OCI-LY1 (cell line): ENCODE results near the gene FSTL5.

ENCODE experiments used
- CTCF ChIP-seq: fragments of 200-600 bp; sonication (generic), shearing (Covaris generic); IDR thresholded peaks from 2 replicates; pipeline ENCODE4 v1.5.1; 2017; ENCODE audit warnings: mild to moderate bottlenecking, antibody characterized with exemption, low read length, moderate library complexity, mixed read lengths
- EZH2 ChIP-seq: fragments of 200-600 bp; sonication (generic), shearing (Covaris generic); IDR thresholded peaks from 2 replicates; pipeline ENCODE4 v1.8.0; 2017; ENCODE audit warnings: borderline replicate concordance, mixed run types, mild to moderate bottlenecking, antibody characterized with exemption, low read length, moderate library complexity, mixed read lengths

GRCh38 chr4:161919442-161920220 is 244.2 kb downstream of the FSTL5 start:
- TF ChIP-seq CTCF (no peak), EZH2 (no peak)
